SK-N-SH treated with all-trans-retinoic acid at 6 μM for 48 hours (cell line): Measurements from ENCODE around the gene SGPP2.

Source experiments
- ATAC-seq: fragments of 200-7000 bp; cut with Tn5 transposase; 3 replicates; pipeline ENCODE4 v1.9.1; 2020; ENCODE audit warnings: mild to moderate bottlenecking, moderate library complexity
- BACH2 ChIP-seq: fragments of 250-450 bp; sonication (Bioruptor Pico); IDR thresholded peaks from 2 replicates; pipeline ENCODE4 v1.9.0; 2021; ENCODE audit warnings: mild to moderate bottlenecking, borderline replicate concordance
- CREB5 ChIP-seq: fragments of 250-450 bp; sonication (Bioruptor Pico); IDR thresholded peaks from 2 replicates; pipeline ENCODE4 v1.5.1; 2020; ENCODE audit warnings: low read depth, mild to moderate bottlenecking, moderate library complexity
- CSDC2 ChIP-seq: fragments of 250-450 bp; sonication (Bioruptor Pico); IDR thresholded peaks from 2 replicates; pipeline ENCODE4 v1.5.0; 2020; ENCODE audit warnings: mild to moderate bottlenecking, moderate library complexity
- ESRRG ChIP-seq: fragments of 250-450 bp; sonication (Bioruptor Pico); IDR thresholded peaks from 2 replicates; pipeline ENCODE4 v1.6.1; 2021; ENCODE audit warnings: mild to moderate bottlenecking
- GLIS3 ChIP-seq: fragments of 250-450 bp; sonication (Bioruptor Pico); IDR thresholded peaks from 2 replicates; pipeline ENCODE4 v1.5.0; 2020; ENCODE audit warnings: mild to moderate bottlenecking, moderate library complexity
- ISL1 ChIP-seq: fragments of 250-450 bp; sonication (Bioruptor Pico); IDR thresholded peaks from 2 replicates; pipeline ENCODE4 v2.1.2; 2022; ENCODE audit warnings: mild to moderate bottlenecking, moderate library complexity
- OSR1 ChIP-seq: fragments of 250-450 bp; sonication (Bioruptor Pico); IDR thresholded peaks from 2 replicates; pipeline ENCODE4 v1.8.0; 2022; ENCODE audit warnings: moderate library complexity, mild to moderate bottlenecking, inconsistent platforms
- PATZ1 ChIP-seq: fragments of 250-450 bp; sonication (Bioruptor Pico); IDR thresholded peaks from 2 replicates; pipeline ENCODE4 v1.8.0; 2020; ENCODE audit warnings: mild to moderate bottlenecking, moderate library complexity, borderline replicate concordance
- RARB ChIP-seq: fragments of 250-450 bp; sonication (Bioruptor Pico); IDR thresholded peaks from 2 replicates; pipeline ENCODE4 v1.8.0; 2021; ENCODE audit warnings: mild to moderate bottlenecking, moderate library complexity
- SNAI2 ChIP-seq: fragments of 250-450 bp; sonication (Bioruptor Pico); IDR thresholded peaks from 2 replicates; pipeline ENCODE4 v1.5.0; 2020; ENCODE audit warnings: mild to moderate bottlenecking, moderate library complexity
- TCF4 ChIP-seq: fragments of 250-450 bp; sonication (Bioruptor Pico); IDR thresholded peaks from 2 replicates; pipeline ENCODE4 v1.8.0; 2021; ENCODE audit warnings: mild to moderate bottlenecking, moderate library complexity, borderline replicate concordance
- ZFP3 ChIP-seq: fragments of 250-450 bp; sonication (Bioruptor Pico); IDR thresholded peaks from 2 replicates; pipeline ENCODE4 v1.5.0; 2020; ENCODE audit warnings: mild to moderate bottlenecking, moderate library complexity
- ZFP30 ChIP-seq: fragments of 450-650 bp; formaldehyde crosslinking; IDR thresholded peaks from 2 replicates; pipeline ENCODE4 v1.5.0; 2022; ENCODE audit warnings: mild to moderate bottlenecking, moderate library complexity
- ZNF565 ChIP-seq: fragments of 450-650 bp; formaldehyde crosslinking; conservative IDR thresholded peaks from 2 replicates; pipeline ENCODE4 v1.5.0; 2020; ENCODE audit warnings: low read depth, mild to moderate bottlenecking, moderate library complexity
- ZNF8 ChIP-seq: fragments of 450-650 bp; formaldehyde crosslinking; IDR thresholded peaks from 2 replicates; pipeline ENCODE4 v1.5.0; 2020; ENCODE audit warnings: mild to moderate bottlenecking, moderate library complexity
- TF ChIP-seq, protein P1 (sequence below): fragments of 250-450 bp; sonication (Bioruptor Pico); IDR thresholded peaks from 2 replicates; pipeline ENCODE4 v1.5.0; 2020; ENCODE audit warnings: mild to moderate bottlenecking, moderate library complexity

Gene SGPP2

DNA sequence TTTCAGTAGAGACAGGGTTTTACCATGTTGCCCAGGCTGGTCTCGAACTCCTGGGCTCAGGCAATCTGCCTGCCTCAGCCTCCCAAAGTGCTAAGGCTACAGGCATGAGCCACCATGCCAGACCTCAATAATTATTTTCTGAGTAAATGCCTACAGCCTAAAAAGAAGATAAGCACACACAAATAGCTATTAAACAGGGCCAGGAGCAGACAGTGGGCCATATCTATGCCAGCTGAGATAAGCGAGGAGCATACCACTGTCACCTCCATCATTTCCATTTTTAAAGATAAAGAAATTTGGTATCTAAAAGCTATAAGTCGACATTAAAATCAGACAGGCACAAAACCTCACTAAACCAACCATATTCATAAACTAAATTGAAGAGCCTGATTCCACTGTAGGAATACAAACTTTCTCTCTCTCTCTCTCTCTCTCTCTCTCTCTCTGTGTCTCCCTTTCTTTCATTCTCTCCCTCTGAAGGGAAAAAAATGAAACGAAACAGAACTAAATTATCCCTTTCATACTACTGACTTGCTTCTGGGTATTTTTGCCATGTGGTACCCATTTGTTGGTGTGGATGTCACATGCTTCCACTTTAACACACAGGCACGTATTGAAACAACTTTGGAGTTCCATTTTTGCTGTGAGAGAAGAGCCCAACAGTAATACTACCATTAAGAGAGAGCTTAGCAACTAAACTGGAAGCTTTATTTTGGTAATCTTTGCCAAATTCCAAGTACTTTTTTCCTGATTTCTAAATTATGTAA is 180.6 kb downstream of the SGPP2 start:
- ATAC-seq = no peak; the same call in 2 of the 3 replicates
- 0 out of 2 replicates have a peak, but pooled peaks have one; percentile 34 for TF ChIP-seq TCF4 (CRISPR knock-in tag)
- no peak for TF ChIP-seq ESRRG (CRISPR knock-in tag)
- TF ChIP-seq GLIS3 (CRISPR knock-in tag) = no peak
- TF ChIP-seq, protein P1, sequence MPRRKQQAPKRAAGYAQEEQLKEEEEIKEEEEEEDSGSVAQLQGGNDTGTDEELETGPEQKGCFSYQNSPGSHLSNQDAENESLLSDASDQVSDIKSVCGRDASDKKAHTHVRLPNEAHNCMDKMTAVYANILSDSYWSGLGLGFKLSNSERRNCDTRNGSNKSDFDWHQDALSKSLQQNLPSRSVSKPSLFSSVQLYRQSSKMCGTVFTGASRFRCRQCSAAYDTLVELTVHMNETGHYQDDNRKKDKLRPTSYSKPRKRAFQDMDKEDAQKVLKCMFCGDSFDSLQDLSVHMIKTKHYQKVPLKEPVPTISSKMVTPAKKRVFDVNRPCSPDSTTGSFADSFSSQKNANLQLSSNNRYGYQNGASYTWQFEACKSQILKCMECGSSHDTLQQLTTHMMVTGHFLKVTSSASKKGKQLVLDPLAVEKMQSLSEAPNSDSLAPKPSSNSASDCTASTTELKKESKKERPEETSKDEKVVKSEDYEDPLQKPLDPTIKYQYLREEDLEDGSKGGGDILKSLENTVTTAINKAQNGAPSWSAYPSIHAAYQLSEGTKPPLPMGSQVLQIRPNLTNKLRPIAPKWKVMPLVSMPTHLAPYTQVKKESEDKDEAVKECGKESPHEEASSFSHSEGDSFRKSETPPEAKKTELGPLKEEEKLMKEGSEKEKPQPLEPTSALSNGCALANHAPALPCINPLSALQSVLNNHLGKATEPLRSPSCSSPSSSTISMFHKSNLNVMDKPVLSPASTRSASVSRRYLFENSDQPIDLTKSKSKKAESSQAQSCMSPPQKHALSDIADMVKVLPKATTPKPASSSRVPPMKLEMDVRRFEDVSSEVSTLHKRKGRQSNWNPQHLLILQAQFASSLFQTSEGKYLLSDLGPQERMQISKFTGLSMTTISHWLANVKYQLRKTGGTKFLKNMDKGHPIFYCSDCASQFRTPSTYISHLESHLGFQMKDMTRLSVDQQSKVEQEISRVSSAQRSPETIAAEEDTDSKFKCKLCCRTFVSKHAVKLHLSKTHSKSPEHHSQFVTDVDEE (CRISPR knock-in tag) = peak; percentile 43; the same call in 1 of the 2 replicates
- TF ChIP-seq ZFP30 = no peak
- TF ChIP-seq RARB (CRISPR knock-in tag) = no peak
- TF ChIP-seq OSR1 (CRISPR knock-in tag) = no peak
- TF ChIP-seq CSDC2 = no peak

DNA sequence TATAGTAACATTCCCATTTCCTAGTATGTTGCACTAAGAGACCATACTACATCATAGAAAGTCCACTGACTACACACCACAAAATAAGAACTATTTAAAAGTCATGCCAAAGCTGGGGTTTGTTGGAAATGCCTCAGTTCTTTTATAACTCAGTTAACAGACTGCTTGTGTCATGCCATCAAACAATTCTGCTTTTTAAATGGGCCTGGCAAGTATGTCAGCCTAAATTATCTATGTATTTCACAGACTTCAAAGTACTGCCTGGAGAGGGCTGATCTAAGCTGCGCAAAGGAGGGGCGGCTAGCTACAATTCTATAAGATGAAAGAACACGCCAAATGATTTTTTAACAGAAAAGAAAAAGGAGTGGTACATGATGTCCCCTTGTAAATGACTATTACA is 182.0 kb downstream of the SGPP2 start:
- ATAC-seq = peak; percentile 42
- TF ChIP-seq SNAI2 (CRISPR knock-in tag) (no peak), PATZ1 (CRISPR knock-in tag) (no peak), GLIS3 (CRISPR knock-in tag) (no peak), ZFP30 (no peak), ZFP3 (CRISPR knock-in tag) (no peak), ZNF565 (no peak), BACH2 (CRISPR knock-in tag) (no peak), ISL1 (CRISPR knock-in tag) (0 out of 2 replicates have a peak, but pooled peaks have one; percentile 13)

- ATAC-seq = no peak
- TF ChIP-seq ZNF8 (CRISPR knock-in tag) = no peak
- TF ChIP-seq ISL1 (CRISPR knock-in tag) = peak; percentile 60
- TF ChIP-seq, all 23 proteins: peak for 1
These were observed 183.7 kb downstream of the SGPP2 start for GRCh38 chr2:222608081-222608480.

DNA sequence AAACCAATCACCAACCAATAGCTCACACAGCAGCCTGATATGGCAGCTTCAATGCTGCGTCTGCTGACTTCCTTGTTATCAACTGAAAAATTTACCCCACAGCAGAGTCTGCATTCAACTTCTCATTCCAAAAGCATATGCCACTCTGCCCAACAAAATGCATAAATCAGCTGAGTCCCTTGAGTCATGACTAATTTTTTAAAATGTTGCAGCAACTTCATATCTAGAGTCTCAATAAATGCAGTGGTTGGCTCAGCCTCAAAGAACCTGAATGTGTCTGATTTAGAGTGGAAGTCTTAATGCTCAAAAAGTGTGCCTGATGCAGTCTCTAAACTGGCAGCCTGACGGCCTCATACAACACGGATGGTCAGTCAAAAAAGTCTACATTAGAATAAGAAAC is 185.0 kb downstream of the SGPP2 start:
- ATAC-seq = peak; percentile 21; the same call in 2 of the 3 replicates

More for the DNA sequence above, 185.0 kb downstream of the SGPP2 start:
- TF ChIP-seq PATZ1 (CRISPR knock-in tag) (0 out of 2 replicates have a peak, but pooled peaks have one; percentile 41), CREB5 (CRISPR knock-in tag) (peak; percentile 56; the same call in 1 of the 2 replicates), TCF4 (CRISPR knock-in tag) (no peak), ISL1 (CRISPR knock-in tag) (peak; percentile 92)
